Motor neuron (in vitro differentiated cells): Measurements from ENCODE around the gene HAO2. TPM values are rescaled to one million over a fixed set of nuclear protein-coding genes. Genes with fewer than 3 reads are reported as not detected.
A peak's percentile ranks its signal among the peaks of the same experiment; 100 is the strongest.

Experiments
- ATAC-seq, 8 experiments: fragments of 200-7000 bp; cut with Tn5 transposase; replicated peaks in 6 of 8; 2 replicates each; pipeline ENCODE4 v1.8.0; 2021; ENCODE audit warnings: mild to moderate bottlenecking in 8 of 8, moderate library complexity in 8 of 8
- H3K27ac ChIP-seq, 2 donors: fragments of 250-450 bp; sonication (Bioruptor Pico); 2 replicates each; pipeline ENCODE4 v1.9.0; 2021; ENCODE audit warnings: antibody characterized with exemption in 2 of 2, mild to moderate bottlenecking in 2 of 2, moderate library complexity in 1 of 2
- H3K4me1 ChIP-seq, 2 donors: fragments of 250-450 bp; sonication (Bioruptor Pico); replicated peaks in 1 of 2; 2 replicates each; pipeline ENCODE4 v1.6.1; 2021; ENCODE audit warnings: antibody characterized with exemption in 2 of 2, mild to moderate bottlenecking in 2 of 2, moderate library complexity in 1 of 2
- H3K4me3 ChIP-seq, 5 donors: fragments of 250-450 bp; sonication (Bioruptor Pico); 2 replicates each; pipeline ENCODE4 v1.9.0; 2021; ENCODE audit warnings: antibody characterized with exemption in 5 of 5, mild to moderate bottlenecking in 5 of 5, moderate library complexity in 4 of 5
- WGBS, 10 experiments: fragments of 450-650 bp; shearing (Covaris generic); methylation state at CpG; one replicate each; pipeline ENCODE4 v1.0.0; 2022; 5-methylcytosine and 5-hydroxymethylcytosine counted together
- in situ Hi-C, 9 experiments: fragments of 400-800 bp; cut with MboI; loops; one replicate each; pipeline ENCODE4 v1.15.0; 2021; ENCODE audit warnings: low sequenced_read_pairs in 9 of 9, low pct_unique_long_range_greater_than_20kb in 2 of 9; ENCODE audit not compliant: unreplicated experiment in 9 of 9
- total RNA-seq, 8 experiments: library from RNA; unstranded; fragments of 300-600 nt; gene quantifications; 2 replicates each; pipeline versions ENCODE4 v1.2.3 to v1.2.4, GENCODE V29; 2022

The HAO2 gene
- total RNA-seq, 8 experiments from 2014 or later = 0.24 to 86.3 (median 0.33) TPM; not detected in 5

DNA sequence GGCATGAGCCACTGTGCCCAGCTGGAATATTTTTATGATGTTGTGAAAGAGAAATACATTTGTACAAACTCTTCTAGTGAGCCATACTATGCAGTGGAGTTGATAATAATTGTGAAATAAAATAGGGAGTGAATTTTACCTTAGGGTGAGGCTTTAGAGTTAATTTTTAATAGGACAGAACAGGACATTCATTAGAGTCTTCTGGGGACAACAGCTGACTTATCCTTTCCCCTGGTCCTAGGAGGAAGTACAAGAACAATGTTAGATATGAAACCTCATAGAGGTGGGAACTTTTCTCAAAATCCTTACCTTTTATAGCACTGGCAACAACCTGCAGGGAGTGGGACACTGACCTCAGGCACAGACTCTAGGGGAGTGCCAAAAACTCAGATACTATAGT, 21.9 kb downstream of the HAO2 start:
- ATAC-seq = no peak
- no peak overlapping the region for H3K4me3 ChIP-seq
- no peaks in the 10 kb centered on the region for H3K4me1 ChIP-seq
- H3K27ac ChIP-seq = no peak overlapping the region
- in situ Hi-C loops = no loop called here

DNA sequence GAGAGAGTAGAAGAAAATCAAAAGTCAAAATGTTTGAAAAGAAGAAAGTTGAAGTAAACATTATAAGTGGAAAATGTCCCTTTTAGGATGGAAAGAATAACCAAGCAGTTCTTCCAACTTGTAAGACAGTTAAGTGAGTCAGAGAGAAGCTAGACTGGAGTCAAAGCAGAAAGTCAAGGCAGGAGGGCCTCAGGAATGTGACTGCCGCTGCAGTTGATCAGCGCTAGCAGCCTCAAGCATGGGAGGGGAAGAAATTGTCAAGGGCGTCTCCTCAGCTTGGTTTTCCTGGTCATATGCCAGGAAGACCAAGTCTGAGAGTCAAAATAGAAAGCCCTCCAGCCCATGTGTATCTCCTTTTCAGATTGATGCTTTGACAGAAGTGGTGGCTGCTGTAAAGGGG, 23.2 kb downstream of the HAO2 start:
- Histone ChIP-seq H3K4me1 (no peaks in the 10 kb centered on the region), H3K27ac (no peak overlapping the region), H3K4me3 (no peak overlapping the region)
- in situ Hi-C loops = no loop called here
- peak in 3 of 8 experiments; percentile 98 to 100 (median 99) for ATAC-seq
- 0 to 93% (median 81%) methylated on average over 2 to 3 of the region's 3 CpGs; no CpG with 5 or more reads in 2 of the 10 experiments for WGBS, 10 experiments

DNA sequence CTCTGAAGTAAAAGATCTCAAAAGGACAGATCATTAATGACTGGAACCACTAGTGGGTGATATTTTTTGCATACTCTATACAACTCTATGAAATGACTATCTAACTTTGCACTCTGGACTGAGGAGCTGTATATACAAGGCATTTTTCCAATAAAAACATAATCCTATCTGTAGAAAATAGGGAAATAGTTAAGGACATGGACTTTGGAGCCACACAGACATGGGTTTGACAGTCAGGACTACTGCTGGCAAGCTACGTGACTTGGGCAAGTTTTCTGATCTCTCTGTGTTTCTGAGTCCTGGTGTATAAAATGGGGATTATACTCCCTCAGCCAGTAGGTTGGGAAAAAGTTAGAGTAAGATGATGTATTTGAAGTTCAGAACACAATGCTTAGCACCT, 25.5 kb downstream of the HAO2 start:
- ATAC-seq = no peak

DNA sequence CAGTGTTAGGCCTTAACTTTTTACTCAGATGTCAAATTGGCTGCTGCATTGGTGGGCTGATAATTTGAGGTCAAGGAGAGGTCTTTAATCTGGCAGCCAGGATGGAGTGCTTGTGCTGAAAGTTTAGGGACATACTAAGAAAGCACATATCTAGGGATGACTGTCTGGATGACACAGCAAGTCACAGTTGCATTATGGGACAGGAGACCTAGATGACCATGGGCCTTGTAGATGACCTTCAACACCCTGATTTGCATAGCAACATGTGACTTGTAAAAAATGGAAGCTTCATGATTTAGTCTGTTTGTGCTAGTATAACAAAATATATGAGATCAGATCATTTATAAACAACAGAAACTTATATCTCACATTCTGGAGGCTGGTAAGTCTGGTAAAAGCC, 28.4 kb downstream of the HAO2 start:
- in situ Hi-C loops = no loop called here
- no peak for ATAC-seq
- no peak overlapping the region for H3K27ac ChIP-seq

More for the DNA sequence above, 25.5 kb downstream of the HAO2 start:
- Histone ChIP-seq H3K4me1 (no peaks in the 10 kb centered on the region), H3K27ac (no peak overlapping the region), H3K4me3 (no peak overlapping the region)
- 40 to 100% (median 100%) methylated on average over 1 of the region's 1 CpG; no CpG with 5 or more reads in 3 of the 10 experiments for WGBS, 10 experiments
- in situ Hi-C loops = no loop called here

DNA sequence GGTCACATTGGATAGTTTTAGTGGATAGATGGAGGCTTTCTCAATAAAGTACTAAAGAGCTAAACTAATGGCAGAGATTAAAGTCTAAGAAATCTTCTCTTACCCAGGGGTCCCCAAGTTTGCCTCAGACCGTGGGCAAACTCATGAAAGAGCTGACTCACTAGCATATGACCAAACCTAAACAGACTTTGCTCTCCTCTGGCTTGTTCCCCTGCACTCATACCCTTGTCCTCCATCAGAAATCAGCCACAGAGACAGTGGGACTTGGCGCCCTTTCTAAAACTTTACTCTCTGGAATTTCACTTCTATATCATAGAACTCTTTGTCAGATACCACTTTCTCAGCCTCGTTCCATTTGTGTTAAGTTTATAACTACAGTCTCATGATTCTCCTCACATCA, 29.4 kb downstream of the HAO2 start:
- in situ Hi-C loops = no loop called here
- Histone ChIP-seq H3K4me1 (no peaks in the 10 kb centered on the region), H3K4me3 (no peak overlapping the region), H3K27ac (no peak overlapping the region)
- no peak for ATAC-seq
- WGBS, 10 experiments = 0 to 100% (median 88%) methylated on average over 1 to 3 of the region's 3 CpGs; no CpG with 5 or more reads in 2 of the 10 experiments

More for the DNA sequence above, 28.4 kb downstream of the HAO2 start:
- no peaks in the 10 kb centered on the region for H3K4me1 ChIP-seq
- no peak overlapping the region for H3K4me3 ChIP-seq

DNA sequence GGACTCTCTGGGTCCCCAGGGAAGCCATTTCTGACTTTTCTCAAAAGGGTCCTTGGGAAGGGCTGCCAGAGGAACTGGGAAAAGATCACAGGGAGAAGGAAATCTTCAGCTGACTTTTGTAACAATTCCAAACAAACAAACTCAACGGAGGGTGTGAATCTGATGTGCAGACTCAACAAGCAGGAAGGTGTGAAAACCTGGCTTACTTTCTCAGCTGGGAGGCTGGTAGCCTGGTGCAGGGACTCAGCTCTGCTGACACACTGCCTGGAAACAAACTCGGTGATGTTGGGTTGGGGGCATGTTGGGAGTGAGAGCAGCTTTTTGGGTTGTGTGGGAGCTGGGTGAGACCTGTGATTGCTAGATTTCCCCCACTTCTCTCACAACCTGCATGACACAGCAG, 36.2 kb downstream of the HAO2 start:
- Histone ChIP-seq H3K4me1 (no peaks in the 10 kb centered on the region), H3K27ac (no peak overlapping the region), H3K4me3 (no peak overlapping the region)
- no peak for ATAC-seq
- in situ Hi-C loops = no loop called here
- WGBS, 10 experiments = 8 to 88% (median 85%) methylated on average over 1 to 2 of the region's 2 CpGs; no CpG with 5 or more reads in 6 of the 10 experiments

DNA sequence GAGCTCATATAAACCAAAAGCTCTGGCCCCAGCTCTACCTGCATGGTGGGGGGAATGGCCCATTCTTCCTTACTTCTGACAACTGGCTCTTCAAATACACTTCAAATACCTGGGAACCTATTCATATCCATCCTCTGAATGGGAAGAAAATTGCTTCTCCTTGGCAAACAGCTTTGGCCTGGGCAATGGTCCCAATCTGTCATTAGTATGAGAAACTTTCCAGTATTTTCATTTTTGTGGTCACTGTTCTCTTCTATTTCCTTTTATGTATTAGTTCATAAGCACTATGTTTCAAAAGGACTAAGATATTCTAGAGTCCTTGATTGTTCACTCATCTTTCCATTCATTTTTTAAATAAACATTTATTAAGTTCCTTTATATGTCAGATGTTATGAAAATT, 41.1 kb downstream of the HAO2 start:
- in situ Hi-C loops = no loop called here
- no peaks in the 10 kb centered on the region for H3K4me1 ChIP-seq
- H3K27ac ChIP-seq = no peak overlapping the region
- H3K4me3 ChIP-seq = no peak overlapping the region
- ATAC-seq = no peak

DNA sequence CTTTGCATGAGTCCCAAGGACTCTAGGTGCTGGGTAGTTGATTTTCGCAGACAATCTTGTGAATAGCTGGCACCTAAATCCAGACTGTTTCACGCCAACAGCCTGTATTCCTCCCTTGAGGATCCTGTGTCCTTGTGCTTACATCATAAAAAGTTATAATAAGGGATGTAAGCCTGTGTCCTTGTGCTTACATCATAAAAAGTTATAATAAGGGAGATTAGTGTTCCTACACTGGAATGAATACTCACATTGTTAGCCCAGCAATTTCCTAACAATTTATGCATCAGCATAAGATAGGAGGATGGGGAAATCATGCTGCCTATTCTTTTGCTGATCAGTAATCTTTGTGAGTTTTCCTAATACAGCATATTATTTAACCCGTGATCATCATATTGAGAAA, 42.4 kb downstream of the HAO2 start:
- in situ Hi-C loops = no loop called here
- ATAC-seq = no peak
- H3K4me3 ChIP-seq = no peak overlapping the region

DNA sequence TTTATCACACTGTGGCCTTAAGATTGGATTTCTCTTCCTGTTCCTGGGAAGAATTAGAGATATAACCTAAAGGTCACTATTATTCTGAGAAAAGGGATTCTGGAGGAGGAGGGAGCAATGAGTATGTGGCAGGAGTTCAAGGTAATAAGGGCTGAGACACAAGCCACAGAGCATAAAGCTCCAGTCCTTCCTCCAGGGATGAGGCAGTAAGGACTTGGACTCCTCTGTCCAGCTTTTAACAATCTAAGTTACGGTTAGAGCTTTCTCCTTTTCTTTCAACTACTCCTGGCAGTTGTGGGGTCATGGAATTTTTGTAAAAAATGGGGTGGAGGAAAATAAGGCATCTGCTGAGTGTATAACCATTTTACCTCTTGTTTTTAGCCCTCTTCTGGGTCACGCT, 46.4 kb downstream of the HAO2 start, which contains the start of gene HSD3B2:
Gene HSD3B2 (plus strand): TSS at position 201 of the 400 bp plus-strand sequence. CDS start 270 bp downstream, outside the sequence.
- 20 to 95% (median 83%) methylated on average over 1 to 2 of the region's 2 CpGs; no CpG with 5 or more reads in 1 of the 10 experiments for WGBS, 10 experiments
- Histone ChIP-seq H3K4me1 (no peaks in the 10 kb centered on the region), H3K4me3 (no peak within 1 kb of the TSS), H3K27ac (no peak within 1 kb of the TSS)
- in situ Hi-C loops = no loop called here
- no peak for ATAC-seq

More for the DNA sequence above, 42.4 kb downstream of the HAO2 start:
- WGBS, 10 experiments = 22 to 93% (median 77%) methylated on average over 2 to 3 of the region's 3 CpGs; no CpG with 5 or more reads in 2 of the 10 experiments
- Histone ChIP-seq H3K4me1 (no peaks in the 10 kb centered on the region), H3K27ac (no peak overlapping the region)

DNA sequence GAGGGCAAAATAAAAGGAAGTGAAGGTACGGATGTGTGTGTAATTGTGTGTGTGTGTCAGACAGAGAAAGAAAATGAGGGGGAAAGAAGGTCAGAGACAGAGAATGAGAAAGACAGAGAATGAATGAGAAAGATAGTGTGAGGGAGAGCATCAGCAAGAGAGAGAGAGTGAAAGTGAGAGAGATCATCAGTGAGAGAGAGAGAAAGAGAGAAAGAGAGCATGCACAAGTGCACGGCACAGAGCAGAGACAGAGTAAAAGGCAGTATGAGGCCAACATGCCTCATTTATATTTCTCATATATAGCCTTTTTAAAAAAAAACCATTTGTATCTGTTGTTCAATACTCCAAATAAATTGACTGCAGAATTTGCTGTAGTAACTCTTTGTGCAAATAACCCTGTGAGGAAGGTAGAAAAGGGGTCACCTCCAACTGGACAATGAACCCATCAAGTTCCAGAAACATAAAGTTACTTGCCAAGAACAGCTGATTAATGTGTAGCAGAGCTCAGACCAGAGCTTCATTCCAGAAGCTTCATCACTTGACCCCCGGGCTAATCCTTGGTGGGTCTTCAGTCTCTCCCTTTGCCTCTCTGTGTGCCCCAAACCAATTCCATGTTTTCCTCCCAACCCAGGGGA, 47.5 kb downstream of the HAO2 start:
- ATAC-seq = no peak
- 14 to 88% (median 58%) methylated on average over 1 to 3 of the region's 3 CpGs for WGBS, 10 experiments
- in situ Hi-C loops = no loop called here

DNA sequence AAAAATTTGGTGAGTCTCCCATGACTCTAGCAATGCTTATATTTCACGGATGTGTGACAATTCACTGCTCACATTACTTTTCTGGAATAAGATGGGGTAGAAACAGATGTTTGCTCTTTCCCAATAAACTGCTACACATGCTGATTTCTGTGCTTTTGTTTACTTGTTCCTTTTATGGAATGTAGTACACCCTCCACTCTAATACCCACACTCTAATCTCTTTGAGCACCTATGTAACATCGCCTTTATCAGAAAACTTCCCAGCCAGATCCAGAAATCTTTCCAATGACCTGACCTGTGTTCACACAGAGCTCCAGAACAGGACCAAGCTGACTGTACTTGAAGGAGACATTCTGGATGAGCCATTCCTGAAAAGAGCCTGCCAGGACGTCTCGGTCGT, 50.5 kb downstream of the HAO2 start:
- Histone ChIP-seq H3K4me3 (no peak overlapping the region), H3K4me1 (no peaks in the 10 kb centered on the region), H3K27ac (no peak overlapping the region)
- no peak for ATAC-seq
- WGBS, 10 experiments = 24 to 98% (median 83%) methylated on average over 1 to 5 of the region's 5 CpGs; no CpG with 5 or more reads in 2 of the 10 experiments
- in situ Hi-C loops = no loop called here

More for the DNA sequence above, 47.5 kb downstream of the HAO2 start:
- H3K4me3 ChIP-seq = no peak overlapping the region
- H3K4me1 ChIP-seq = no peaks in the 10 kb centered on the region
- no peak overlapping the region for H3K27ac ChIP-seq

DNA sequence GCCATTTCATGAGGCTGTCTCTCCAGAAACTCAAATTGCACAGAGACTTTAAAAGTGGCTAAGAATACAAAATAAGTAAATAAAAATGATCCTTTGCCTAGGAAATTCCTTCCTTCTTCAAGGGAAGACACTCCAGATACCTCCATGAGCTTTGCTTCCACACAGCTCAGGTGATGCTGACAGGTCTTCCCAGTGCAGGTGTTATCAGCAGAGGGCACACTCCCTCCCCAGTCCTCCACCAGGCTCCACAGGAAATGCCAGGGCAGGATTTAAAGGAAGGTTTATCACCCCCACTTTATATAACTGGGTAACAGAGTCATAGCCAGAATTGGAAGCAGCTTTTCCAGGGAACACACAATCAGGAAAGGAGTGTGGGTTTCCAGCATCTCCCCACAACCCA, 52.1 kb downstream of the HAO2 start:
- no peak for ATAC-seq
- in situ Hi-C loops = no loop called here
- Histone ChIP-seq H3K4me3 (no peak overlapping the region), H3K4me1 (no peaks in the 10 kb centered on the region), H3K27ac (no peak overlapping the region)

DNA sequence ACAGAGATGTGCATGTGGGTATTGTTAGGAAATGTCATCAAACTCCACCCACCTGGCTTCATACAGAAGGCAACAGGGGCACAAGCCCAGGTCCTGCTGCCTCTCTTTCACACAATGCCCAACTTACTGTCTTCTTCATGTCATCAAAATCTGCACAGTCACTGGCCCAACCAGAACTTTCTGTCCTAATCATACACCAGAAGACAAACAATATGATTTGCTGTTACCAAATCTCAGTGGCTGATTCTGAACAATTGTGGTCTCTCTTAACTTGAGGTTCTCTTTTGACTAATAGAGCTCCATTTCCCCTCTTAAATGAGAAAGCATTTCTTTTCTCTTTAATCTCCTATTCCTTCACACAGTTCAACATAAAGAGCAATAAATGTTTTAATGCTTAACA, 54.0 kb downstream of the HAO2 start:
- in situ Hi-C loops = no loop called here
- H3K4me3 ChIP-seq = no peak overlapping the region
- no peak overlapping the region for H3K27ac ChIP-seq
- no peaks in the 10 kb centered on the region for H3K4me1 ChIP-seq
- no peak for ATAC-seq

DNA sequence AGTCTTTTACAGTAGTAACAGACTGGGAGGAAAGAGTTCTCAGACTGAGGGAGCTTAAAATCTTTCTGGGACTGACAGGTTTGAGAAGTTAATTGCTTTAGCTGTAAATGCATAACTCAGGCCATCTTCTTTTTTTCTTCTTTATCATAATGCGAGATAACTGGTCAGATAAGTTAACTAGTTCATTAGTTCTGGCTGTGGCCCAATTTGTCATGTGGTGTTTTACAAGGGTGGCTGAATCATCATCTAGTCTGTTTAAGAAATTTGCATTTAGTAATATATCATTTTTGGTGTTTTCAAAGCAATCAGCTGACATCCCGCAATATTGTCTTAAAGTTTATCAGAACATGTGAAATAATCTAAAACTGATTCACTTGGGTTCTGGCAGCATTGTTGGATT, 60.4 kb downstream of the HAO2 start:
- Histone ChIP-seq H3K4me1 (no peaks in the 10 kb centered on the region), H3K4me3 (no peak overlapping the region), H3K27ac (no peak overlapping the region)
- peak in 2 of 8 experiments; percentile 36 to 40 for ATAC-seq
- in situ Hi-C loops = no loop called here
- WGBS, 10 experiments = 92 to 100% (median 94%) methylated on average over 2 of the region's 2 CpGs; no CpG with 5 or more reads in 4 of the 10 experiments
